GM12864 (cell line): Measurements from ENCODE around the gene C10orf90.

ENCODE experiments used
- DNase-seq: peaks from one replicate; pipeline ENCODE4 v3.0.0-alpha.2; 2011; ENCODE audit warnings: low read depth
- H3K4me3 ChIP-seq: 2 replicates; pipeline ENCODE4 v1.5.1; 2011; ENCODE audit warnings: mild to moderate bottlenecking, low read depth, low read length, control low read depth
- CTCF ChIP-seq: IDR thresholded peaks from 2 replicates; pipeline ENCODE4 v1.5.1; 2011; ENCODE audit warnings: low read depth, mild to moderate bottlenecking, moderate library complexity, low read length, control low read depth, inconsistent platforms; ENCODE audit errors: missing control alignments

The C10orf90 gene

GRCh38 chr10:126668505-126668904 lies 2.0 kb downstream of the C10orf90 start:
- no peak overlapping the region for H3K4me3 ChIP-seq
- no peak for TF ChIP-seq CTCF
- DNase-seq = no peak

GRCh38 chr10:126667568-126667967 lies 2.9 kb downstream of the C10orf90 start:
- no peak for TF ChIP-seq CTCF
- no peak for DNase-seq
- H3K4me3 ChIP-seq = no peak overlapping the region

- no peak overlapping the region for H3K4me3 ChIP-seq
- TF ChIP-seq CTCF = no peak
- DNase-seq = no peak
Measured at GRCh38 chr10:126665207-126665606, 5.3 kb downstream of the C10orf90 start.

DNA sequence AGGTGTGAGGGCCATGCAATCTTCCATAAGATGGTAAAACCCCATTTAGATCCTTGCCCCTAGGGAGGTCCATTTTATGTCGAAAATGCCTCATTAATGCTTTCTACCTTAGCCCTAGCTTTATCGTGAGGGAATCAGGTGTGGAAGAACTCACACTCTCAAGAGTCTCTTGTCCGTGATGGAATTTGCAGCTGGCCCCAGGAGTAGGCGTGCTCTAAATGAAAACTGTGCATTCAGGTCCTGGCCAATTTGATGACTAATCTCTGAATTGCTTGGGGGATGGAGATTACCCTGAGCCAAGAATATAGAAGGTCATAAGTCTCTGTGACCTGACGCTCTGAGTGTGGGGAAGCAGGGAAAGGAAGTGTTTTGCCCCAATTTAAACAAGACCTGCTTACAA lies 6.6 kb downstream of the C10orf90 start:
- DNase-seq = no peak
- TF ChIP-seq CTCF = no peak
- H3K4me3 ChIP-seq = no peak overlapping the region

GRCh38 chr10:126663328-126663727 lies 7.2 kb downstream of the C10orf90 start:
- TF ChIP-seq CTCF = no peak
- DNase-seq = no peak
- no peak overlapping the region for H3K4me3 ChIP-seq

- no peak for TF ChIP-seq CTCF
- no peak for DNase-seq
- no peak overlapping the region for H3K4me3 ChIP-seq
Measured at GRCh38 chr10:126661841-126662515, 8.5 kb downstream of the C10orf90 start.

GRCh38 chr10:126661356-126661755 lies 9.1 kb downstream of the C10orf90 start:
- TF ChIP-seq CTCF = no peak
- H3K4me3 ChIP-seq = no peak overlapping the region
- no peak for DNase-seq
